Measurements from ENCODE around the gene PRXL2B. TPM values are rescaled to one million over a fixed set of nuclear protein-coding genes. Genes with fewer than 3 reads are reported as not detected.
"Not testable (repeated sequence)": the region's sequence is repeated elsewhere in the genome, so short reads cannot be mapped to it uniquely, and the experiment has no call there.

Gene PRXL2B
- total RNA-seq, 4 donors from 2014 or later, result 8.2 to 33.9 (median 11.3) TPM

DNA sequence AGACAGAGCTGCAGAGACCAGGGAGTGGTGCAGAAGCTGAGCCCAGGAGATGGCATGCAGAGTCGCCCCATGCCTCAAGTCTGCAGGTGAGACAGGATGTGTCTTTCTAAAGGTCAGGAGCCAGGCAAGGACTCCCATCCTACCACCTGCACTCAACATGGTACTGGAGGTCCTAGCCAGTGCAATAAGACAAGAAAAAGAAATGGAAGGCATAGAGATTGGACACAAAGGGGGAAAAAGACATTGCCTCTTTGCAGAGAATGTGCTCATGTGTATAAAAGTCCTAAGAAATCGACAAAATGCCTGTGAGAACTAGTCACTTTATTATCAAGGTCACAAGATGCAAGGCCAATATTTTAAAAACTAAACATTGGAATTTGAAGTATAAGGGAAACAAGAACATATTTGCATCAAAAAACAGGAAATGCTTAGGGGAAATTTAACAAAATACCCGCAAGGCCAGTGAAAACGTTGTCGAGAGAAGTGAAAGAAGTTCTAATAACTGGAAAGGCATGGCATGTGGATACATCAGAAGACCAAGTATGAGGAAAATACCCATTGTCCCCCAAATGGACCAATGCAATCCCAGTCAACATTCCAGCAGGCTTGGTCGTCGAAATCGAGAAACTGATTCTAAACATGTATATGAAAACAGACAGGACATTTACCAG, 13.2 kb upstream of the PRXL2B start:
- 74 to 88% methylated on average over 8 of the region's 8 CpGs for WGBS, 2 donors
- TF ChIP-seq, protein P1, sequence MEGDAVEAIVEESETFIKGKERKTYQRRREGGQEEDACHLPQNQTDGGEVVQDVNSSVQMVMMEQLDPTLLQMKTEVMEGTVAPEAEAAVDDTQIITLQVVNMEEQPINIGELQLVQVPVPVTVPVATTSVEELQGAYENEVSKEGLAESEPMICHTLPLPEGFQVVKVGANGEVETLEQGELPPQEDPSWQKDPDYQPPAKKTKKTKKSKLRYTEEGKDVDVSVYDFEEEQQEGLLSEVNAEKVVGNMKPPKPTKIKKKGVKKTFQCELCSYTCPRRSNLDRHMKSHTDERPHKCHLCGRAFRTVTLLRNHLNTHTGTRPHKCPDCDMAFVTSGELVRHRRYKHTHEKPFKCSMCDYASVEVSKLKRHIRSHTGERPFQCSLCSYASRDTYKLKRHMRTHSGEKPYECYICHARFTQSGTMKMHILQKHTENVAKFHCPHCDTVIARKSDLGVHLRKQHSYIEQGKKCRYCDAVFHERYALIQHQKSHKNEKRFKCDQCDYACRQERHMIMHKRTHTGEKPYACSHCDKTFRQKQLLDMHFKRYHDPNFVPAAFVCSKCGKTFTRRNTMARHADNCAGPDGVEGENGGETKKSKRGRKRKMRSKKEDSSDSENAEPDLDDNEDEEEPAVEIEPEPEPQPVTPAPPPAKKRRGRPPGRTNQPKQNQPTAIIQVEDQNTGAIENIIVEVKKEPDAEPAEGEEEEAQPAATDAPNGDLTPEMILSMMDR (IDR thresholded peaks at IDR 0.05), result no peak
- no peak for TF ChIP-seq POLR2A (IDR thresholded peaks at IDR 0.05)
- intact Hi-C loops (cut with DNase I), result no loop called here
- no peak for DNase-seq
- H3K4me3 ChIP-seq, result no peak overlapping the region
- H3K27ac ChIP-seq, result no peak overlapping the region
- peaks cover 0 to 58% (median 0%) of the 10 kb centered on the region in 4 donors for H3K27me3 ChIP-seq
- H3K36me3 ChIP-seq, result no peaks in the 10 kb centered on the region
- H3K4me1 ChIP-seq, result peaks cover 16 to 26% (median 21%) of the 10 kb centered on the region in 3 donors
- peaks cover 0 to 6% (median 0%) of the 10 kb centered on the region in 3 donors for H3K9me3 ChIP-seq

DNA sequence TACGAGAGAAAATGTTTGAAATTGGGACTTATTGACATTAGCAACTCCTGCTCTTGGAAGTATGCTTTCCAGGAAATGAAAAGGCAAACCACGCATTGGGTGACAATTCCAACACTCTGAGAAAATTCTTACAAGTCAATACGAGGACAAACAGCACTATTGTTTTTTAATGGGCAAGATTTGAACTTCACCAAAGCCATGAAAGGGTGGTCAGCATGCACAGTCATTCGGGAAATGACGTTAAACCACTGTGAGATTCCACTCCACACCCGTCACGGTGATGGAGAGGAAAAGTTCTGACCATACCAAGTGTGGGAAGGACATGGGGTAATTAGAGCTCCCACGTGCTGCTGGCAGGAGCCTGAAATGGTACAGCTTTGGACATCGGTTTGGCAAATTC, 12.2 kb upstream of the PRXL2B start:
- H3K4me1 ChIP-seq, result peaks cover 18 to 31% (median 28%) of the 10 kb centered on the region in 3 donors
- no peak overlapping the region for H3K4me3 ChIP-seq
- DNase-seq, result no peak
- no peaks in the 10 kb centered on the region for H3K36me3 ChIP-seq
- H3K27ac ChIP-seq, result no peak overlapping the region
- peaks cover 0 to 56% (median 0%) of the 10 kb centered on the region in 4 donors for H3K27me3 ChIP-seq
- intact Hi-C loops (cut with DNase I), result no loop called here
- TF ChIP-seq, protein P1 (IDR thresholded peaks at IDR 0.05), result no peak
- no peak for TF ChIP-seq POLR2A (IDR thresholded peaks at IDR 0.05)
- WGBS, 2 donors, result 74 to 79% methylated on average over 8 to 9 of the region's 9 CpGs
- H3K9me3 ChIP-seq, result peaks cover 0 to 6% (median 0%) of the 10 kb centered on the region in 3 donors

- Histone ChIP-seq H3K4me3 (peak overlapping the region in 1 of 4 donors; percentile 4), H3K4me1 (peaks cover 18 to 31% (median 28%) of the 10 kb centered on the region in 3 donors), H3K27ac (peak overlapping the region in 3 of 4 donors; percentile 20 to 66 (median 64)), H3K9me3 (peaks cover 0 to 6% (median 0%) of the 10 kb centered on the region in 3 donors), H3K27me3 (peaks cover 0 to 53% (median 0%) of the 10 kb centered on the region in 4 donors), H3K36me3 (no peaks in the 10 kb centered on the region)
- intact Hi-C loops (cut with DNase I), result no loop called here
- TF ChIP-seq POLR2A (IDR thresholded peaks at IDR 0.05), result no peak
- TF ChIP-seq, protein P1 (IDR thresholded peaks at IDR 0.05), result no peak
- no peak for DNase-seq
- WGBS, 2 donors, result 54% methylated on average over 8 to 14 of the region's 23 CpGs
Measured at GRCh38 chr1:2575801-2576663, 10.5 kb upstream of the PRXL2B start.

DNA sequence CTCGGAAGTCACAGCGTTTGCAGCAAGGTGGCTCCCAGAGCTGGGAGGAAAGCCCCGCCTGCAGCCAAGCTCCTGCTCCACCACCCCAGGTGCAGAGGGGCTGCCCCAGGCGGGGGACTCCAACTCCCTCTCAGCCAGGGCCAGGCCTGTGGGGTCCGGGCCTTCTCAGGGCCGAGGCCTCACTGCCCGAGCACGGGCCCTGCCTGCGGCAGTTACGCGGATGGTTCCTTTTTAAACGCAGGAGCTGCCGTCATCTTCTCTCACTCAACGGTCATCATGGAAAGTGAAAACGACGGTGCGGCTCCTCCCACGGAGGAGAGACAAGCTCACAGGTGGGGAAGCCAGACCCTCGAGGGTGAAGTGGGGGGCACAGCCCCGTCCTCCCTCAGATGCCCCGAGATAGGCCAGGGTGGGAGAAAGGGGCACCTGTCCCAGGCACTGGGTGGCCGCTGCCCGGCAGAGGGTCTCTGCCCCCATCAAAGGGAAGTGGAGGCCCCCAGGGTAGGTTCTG, 9.0 kb upstream of the PRXL2B start:
- Histone ChIP-seq H3K4me3 (peak overlapping the region in 2 of 4 donors; percentile 23 to 45), H3K4me1 (peaks cover 18 to 31% (median 28%) of the 10 kb centered on the region in 3 donors), H3K27me3 (peaks cover 0 to 54% (median 0%) of the 10 kb centered on the region in 4 donors), H3K27ac (peak overlapping the region; percentile 71 to 87 (median 80))
- H3K9me3 ChIP-seq; intact Hi-C loops (cut with DNase I); H3K36me3 ChIP-seq; DNase-seq: not testable (repeated sequence)
- 60 to 76% methylated on average over 1 to 2 of the region's 23 CpGs for WGBS, 2 donors

GRCh38 chr1:2578758-2579118, 7.8 kb upstream of the PRXL2B start:
- H3K36me3 ChIP-seq, result no peaks in the 10 kb centered on the region
- 37 to 42% methylated on average over 4 of the region's 4 CpGs for WGBS, 2 donors
- H3K4me3 ChIP-seq, result no peak overlapping the region
- peaks cover 20 to 38% (median 32%) of the 10 kb centered on the region in 3 donors for H3K4me1 ChIP-seq
- H3K9me3 ChIP-seq, result no peaks in the 10 kb centered on the region
- peak overlapping the region; percentile 71 to 87 (median 80) for H3K27ac ChIP-seq
- intact Hi-C loops (cut with DNase I), result no loop called here
- DNase-seq, result no peak
- H3K27me3 ChIP-seq, result peaks cover 0 to 43% (median 0%) of the 10 kb centered on the region in 4 donors
- TF ChIP-seq, protein P1 (IDR thresholded peaks at IDR 0.05), result peak in 1 of 6 experiments; percentile 1
- TF ChIP-seq POLR2A (IDR thresholded peaks at IDR 0.05), result no peak
